ENCODE measurements around the gene SCARB2. TPM values are rescaled to one million over a fixed set of nuclear protein-coding genes. Genes with fewer than 3 reads are reported as not detected.

The SCARB2 gene
- total RNA-seq, 2 donors from 2014 or later: 156 to 164 TPM

DNA sequence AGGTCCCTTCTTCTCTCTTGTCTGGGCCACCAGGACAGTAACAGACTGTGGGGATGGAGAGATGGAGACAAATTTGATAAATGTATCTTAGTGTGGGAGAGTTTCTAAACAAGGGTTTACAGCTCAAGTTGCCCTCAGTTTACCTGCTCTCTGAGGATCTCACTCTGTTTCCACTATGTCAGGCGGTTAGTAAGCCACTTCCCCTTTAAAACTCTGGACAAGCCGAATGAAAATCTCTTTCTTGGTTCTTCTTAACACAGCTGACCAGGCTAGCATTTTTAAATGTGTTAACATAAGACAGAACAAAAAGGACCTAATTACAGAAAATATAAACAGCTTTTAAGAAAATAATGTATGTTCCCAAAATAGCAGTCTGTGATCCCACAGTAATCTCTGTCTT lies 2.9 kb upstream of the SCARB2 start:
- intact Hi-C loops (cut with DNase I): no loop called here
- Histone ChIP-seq H3K4me1 (peaks cover 11% of the 10 kb centered on the region), H3K27me3 (no peaks in the 10 kb centered on the region), H3K9ac (ENCODE audit: low read depth in 2 of 2, low read length in 2 of 2) (no peak overlapping the region), H3K36me3 (no peaks in the 10 kb centered on the region), H3K9me3 (no peaks in the 10 kb centered on the region), H3K27ac (no peak overlapping the region), H3K4me3 (no peak overlapping the region)
- no peak for TF ChIP-seq CTCF (IDR thresholded peaks at IDR 0.05)
- DNase-seq: peak; percentile 13

DNA sequence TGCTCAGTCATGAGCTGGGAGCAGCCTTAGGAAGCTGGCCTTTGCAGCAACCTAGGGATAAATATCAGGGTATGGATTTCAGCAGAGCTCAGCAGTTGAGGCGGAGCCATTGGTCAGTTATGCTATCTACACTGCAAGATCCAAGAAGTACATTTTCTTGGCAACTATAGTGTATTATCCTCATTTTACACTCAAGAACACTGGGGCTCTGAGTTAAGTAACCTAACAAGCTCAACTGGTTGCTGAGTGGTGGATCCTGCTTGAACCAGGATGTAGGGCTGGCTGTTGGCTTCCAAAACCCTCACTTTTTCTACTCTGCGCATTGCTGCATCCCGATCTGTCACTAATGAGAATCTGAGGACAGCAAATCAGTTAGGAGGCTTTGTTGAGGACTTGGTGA lies 1.5 kb upstream of the SCARB2 start:
- peak overlapping the region; percentile 99 for H3K27ac ChIP-seq
- peak overlapping the region in 1 of 2 donors; percentile 93 for H3K9ac ChIP-seq (ENCODE audit: low read depth in 2 of 2, low read length in 2 of 2)
- no peaks in the 10 kb centered on the region for H3K9me3 ChIP-seq
- no peaks in the 10 kb centered on the region for H3K36me3 ChIP-seq
- no peak for TF ChIP-seq CTCF (IDR thresholded peaks at IDR 0.05)
- intact Hi-C loops (cut with DNase I): no loop called here
- H3K4me3 ChIP-seq: no peak overlapping the region
- H3K4me1 ChIP-seq: peaks cover 11% of the 10 kb centered on the region
- DNase-seq: peak; percentile 19
- H3K27me3 ChIP-seq: no peaks in the 10 kb centered on the region

GRCh38 chr4:76214177-76214675 lies 602 bp upstream of the SCARB2 start:
- no peak for TF ChIP-seq CTCF (IDR thresholded peaks at IDR 0.05)
- Histone ChIP-seq H3K9ac (ENCODE audit: low read depth in 2 of 2, low read length in 2 of 2) (peak overlapping the region; percentile 81 to 93), H3K4me3 (peak overlapping the region; percentile 79), H3K27me3 (no peaks in the 10 kb centered on the region), H3K27ac (peak overlapping the region; percentile 99), H3K36me3 (no peaks in the 10 kb centered on the region), H3K9me3 (no peaks in the 10 kb centered on the region), H3K4me1 (peaks cover 15% of the 10 kb centered on the region)
- intact Hi-C loops (cut with DNase I): no loop called here
- DNase-seq: peak; percentile 73

DNA sequence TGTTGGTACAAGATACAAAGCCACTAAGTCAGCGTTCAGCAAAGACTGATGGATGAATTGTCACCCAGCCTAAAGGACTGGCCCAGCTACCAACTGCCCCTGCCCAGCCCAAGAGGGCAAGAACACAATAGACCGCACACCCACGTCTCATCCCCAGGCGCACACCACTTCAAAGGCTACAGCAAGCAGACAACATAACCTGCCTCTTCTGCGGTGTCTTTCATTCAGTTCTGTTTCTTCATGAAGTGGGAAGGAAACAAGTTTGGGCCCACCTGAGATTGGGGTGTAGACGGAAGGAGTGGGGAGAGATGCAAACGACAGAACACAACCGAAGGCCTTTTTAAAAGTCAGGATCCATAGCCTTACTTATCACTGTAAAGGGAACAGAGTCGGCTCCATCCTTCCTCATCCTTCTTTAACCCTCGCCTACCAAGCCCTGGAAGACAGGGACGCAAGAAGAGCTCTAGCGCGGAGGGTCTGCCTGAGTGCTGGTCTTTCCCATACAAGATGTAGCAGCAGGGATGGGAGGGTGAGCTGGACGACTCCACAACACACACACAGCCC lies 691 bp downstream of the SCARB2 start:
- intact Hi-C loops (cut with DNase I): no loop called here
- Histone ChIP-seq H3K9me3 (no peaks in the 10 kb centered on the region), H3K9ac (ENCODE audit: low read depth in 2 of 2, low read length in 2 of 2) (peak overlapping the region; percentile 81 to 91), H3K27ac (peak overlapping the region; percentile 99), H3K4me3 (peak overlapping the region; percentile 79), H3K36me3 (no peaks in the 10 kb centered on the region), H3K4me1 (peaks cover 24% of the 10 kb centered on the region), H3K27me3 (no peaks in the 10 kb centered on the region)
- no peak for TF ChIP-seq CTCF (IDR thresholded peaks at IDR 0.05)
- DNase-seq: peak; percentile 55

GRCh38 chr4:76211769-76212708 lies 1.6 kb downstream of the SCARB2 start:
- H3K27ac ChIP-seq: peak overlapping the region; percentile 99
- H3K9me3 ChIP-seq: no peaks in the 10 kb centered on the region
- H3K36me3 ChIP-seq: no peaks in the 10 kb centered on the region
- TF ChIP-seq CTCF (IDR thresholded peaks at IDR 0.05): no peak
- peak overlapping the region; percentile 79 for H3K4me3 ChIP-seq
- peak; percentile 21 for DNase-seq
- intact Hi-C loops (cut with DNase I): no loop called here
- peaks cover 23% of the 10 kb centered on the region for H3K4me1 ChIP-seq
- no peaks in the 10 kb centered on the region for H3K27me3 ChIP-seq
- peak overlapping the region; percentile 81 to 91 for H3K9ac ChIP-seq (ENCODE audit: low read depth in 2 of 2, low read length in 2 of 2)
